Stimulated activated CD8-positive, alpha-beta memory T cell treated with anti-CD3 and anti-CD28 coated beads, Interleukin-12 subunit alpha, Interleukin-12 subunit beta, amount 100 ng/mL, for 24 hours (primary cell): ENCODE results near the gene TP53RK.

Experiments
- DNase-seq: peaks from one replicate; pipeline ENCODE4 v3.0.0-alpha.2; 2020; ENCODE audit errors: extremely low read depth

TP53RK gene

DNA sequence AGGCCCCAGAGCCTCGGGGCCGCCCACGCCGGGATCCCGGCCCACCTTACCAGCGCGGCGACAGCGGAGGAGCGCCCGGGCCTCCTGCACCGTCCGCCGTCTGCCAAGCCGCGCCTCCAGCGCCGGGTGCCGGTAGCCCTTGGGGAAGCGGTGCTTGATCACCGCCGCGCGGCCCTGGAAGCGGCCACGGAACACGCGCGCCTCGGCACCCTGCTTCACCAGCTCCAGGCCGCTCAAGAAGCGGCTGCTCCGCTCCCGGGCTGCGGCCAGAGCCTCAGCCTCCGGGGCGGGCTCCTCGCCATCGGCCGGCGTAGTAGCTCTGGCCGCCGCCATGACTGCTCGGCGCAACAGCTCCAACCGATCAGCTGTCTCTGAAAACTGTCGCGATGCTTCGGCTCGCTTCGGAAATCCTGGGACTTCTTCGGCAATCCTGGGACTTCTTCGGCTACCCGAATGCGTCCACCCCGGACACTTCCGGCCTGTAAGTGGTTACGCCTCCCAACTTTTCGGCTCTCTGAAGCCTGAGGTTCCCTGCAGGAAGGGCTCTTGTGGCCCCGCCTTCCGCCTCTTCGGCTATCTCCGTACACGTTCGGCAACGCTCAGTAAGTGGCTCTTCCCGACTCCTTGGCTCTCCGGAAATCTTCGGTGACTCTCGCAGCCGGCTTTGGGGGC is at the start of gene TP53RK:
TP53RK (minus strand) TSS at position 363 of the 672 bp plus-strand sequence; CDS start at position 333, 30 bp downstream.
- DNase-seq = peak; percentile 94

GRCh38 chr20:46735436-46735835 is 46.2 kb upstream of the TP53RK start:
- no peak for DNase-seq

- no peak for DNase-seq
Observed at GRCh38 chr20:46731770-46732169, 42.5 kb upstream of the TP53RK start.

DNA sequence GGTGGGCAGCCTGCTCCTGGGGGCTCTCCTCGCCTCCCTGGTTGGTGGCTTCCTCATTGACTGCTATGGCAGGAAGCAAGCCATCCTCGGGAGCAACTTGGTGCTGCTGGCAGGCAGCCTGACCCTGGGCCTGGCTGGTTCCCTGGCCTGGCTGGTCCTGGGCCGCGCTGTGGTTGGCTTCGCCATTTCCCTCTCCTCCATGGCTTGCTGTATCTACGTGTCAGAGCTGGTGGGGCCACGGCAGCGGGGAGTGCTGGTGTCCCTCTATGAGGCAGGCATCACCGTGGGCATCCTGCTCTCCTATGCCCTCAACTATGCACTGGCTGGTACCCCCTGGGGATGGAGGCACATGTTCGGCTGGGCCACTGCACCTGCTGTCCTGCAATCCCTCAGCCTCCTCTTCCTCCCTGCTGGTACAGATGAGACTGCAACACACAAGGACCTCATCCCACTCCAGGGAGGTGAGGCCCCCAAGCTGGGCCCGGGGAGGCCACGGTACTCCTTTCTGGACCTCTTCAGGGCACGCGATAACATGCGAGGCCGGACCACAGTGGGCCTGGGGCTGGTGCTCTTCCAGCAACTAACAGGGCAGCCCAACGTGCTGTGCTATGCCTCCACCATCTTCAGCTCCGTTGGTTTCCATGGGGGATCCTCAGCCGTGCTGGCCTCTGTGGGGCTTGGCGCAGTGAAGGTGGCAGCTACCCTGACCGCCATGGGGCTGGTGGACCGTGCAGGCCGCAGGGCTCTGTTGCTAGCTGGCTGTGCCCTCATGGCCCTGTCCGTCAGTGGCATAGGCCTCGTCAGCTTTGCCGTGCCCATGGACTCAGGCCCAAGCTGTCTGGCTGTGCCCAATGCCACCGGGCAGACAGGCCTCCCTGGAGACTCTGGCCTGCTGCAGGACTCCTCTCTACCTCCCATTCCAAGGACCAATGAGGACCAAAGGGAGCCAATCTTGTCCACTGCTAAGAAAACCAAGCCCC is 36.2 kb upstream of the TP53RK start:
- DNase-seq = no peak

- no peak for DNase-seq
Observed at GRCh38 chr20:46724343-46724959, 35.2 kb upstream of the TP53RK start.

DNA sequence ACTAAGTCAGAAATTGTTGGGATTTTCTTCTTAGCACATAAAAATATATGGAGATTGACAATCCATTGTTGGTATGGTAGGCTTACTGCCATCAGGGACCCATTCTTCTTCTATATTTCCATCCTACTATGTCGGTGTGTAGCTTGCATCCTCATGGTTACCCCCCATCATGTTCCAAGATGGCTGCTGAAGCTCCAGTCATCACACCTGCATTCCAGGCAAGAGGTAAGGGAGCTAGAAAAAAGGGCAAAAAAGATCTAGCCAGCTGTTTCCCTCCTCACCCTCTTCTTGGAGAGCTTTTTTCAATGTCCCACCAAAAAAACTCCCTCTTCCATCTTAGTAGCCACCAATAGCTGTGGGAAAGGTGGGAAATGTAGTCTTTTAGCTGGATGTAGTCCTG is 33.8 kb upstream of the TP53RK start:
- no peak for DNase-seq

GRCh38 chr20:46722450-46722849 is 33.2 kb upstream of the TP53RK start:
- no peak for DNase-seq

DNA sequence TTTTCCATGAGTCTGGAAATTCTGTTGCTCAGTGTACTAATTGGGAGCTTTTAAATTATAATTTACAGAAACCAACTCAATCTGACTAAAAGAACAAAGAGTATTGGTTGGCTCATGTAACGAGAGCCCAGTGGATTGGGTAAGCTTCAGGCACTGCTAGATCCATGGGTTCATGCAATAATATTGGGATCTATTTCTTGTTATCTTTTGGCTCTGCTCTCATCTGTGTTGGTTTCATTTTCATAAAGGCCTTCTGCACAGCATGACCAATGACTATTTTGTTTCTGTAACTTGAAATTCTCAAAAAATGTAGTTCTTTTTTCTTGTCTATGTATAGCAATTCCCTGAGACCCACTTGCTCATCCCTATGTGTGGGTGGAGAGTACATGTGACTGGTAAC is 32.2 kb upstream of the TP53RK start:
- DNase-seq = no peak

DNA sequence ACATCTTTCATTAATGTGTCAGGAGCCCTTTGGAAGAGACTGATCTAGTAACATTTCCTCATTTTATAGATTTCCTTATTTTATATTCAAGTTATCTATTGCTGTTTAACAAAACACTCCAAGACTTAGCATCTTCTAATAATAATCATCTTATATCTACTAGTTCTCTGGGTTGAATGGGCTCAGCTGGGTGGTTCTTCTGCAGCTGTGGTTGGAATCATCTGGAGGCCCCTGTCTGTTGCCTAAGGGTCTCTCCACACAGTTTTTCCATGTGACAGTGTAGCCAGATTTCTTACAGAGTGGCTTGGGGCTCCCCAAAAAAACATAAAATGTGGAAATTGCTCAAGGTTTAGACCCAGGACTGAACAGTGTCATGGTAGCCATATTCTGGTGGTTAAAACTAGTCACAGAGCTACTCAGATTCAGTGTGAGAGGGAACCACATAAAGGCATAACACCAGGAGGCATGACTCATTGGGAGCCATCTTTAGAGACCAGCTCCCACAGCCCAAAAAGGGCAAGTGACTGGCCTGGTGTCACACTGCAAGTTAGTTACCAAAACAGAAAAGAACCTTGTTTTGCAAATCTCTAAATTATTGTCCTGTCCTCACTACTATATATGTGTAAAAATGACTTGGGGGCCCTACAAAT is 31.7 kb upstream of the TP53RK start:
- no peak for DNase-seq

DNA sequence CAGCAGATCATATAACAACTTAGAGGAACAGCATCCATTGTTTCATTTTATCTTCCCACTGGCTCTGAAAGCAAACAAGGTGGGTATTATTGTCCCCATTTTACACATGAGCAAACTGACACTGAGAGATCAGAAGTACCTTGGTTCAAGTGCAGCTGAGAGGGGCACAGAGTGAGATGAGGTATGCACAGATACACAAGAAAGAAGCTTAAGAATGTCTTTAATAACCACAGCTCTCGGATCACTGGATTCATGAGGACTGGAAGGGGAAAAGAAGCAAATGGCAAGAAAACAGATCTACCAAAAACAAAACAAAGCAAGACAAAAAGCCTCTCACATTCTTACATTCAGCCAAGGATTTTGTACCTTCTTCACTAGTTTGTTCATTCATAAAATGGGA is 30.8 kb upstream of the TP53RK start:
- no peak for DNase-seq

DNA sequence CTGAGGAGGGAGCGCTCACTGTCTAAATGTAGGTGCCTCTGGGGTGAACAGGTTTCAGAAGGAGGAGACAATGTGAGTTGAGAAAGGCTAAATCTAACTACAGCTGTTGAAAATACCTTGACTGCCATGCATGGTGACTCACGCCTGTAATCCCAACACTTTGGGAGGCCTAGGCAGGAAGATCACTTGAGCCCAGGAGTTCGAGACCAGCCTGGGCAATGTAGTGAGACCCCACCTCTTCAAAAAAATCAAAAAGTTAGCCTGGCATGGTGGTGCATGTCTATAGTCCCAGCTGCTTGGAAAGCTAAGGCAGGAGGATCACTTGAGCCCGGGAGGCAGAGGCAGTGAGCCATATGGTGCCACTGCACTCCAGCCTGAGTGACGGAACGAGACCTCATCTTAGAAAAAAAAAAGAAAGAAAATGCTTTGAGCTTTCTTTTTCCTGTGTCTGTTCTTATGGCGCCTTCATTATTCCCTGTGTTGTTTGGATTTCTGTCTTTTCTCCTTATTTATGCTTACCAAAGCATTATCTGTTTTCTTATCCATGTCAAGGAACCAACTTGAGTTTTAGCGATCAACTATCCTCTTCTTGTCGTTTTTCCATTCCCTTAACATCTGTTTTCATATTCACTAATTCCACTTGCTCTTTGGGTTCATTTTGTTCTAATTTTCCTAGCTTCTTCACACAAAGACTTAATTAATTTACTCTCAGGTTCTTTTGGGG is 28.7 kb upstream of the TP53RK start:
- no peak for DNase-seq

DNA sequence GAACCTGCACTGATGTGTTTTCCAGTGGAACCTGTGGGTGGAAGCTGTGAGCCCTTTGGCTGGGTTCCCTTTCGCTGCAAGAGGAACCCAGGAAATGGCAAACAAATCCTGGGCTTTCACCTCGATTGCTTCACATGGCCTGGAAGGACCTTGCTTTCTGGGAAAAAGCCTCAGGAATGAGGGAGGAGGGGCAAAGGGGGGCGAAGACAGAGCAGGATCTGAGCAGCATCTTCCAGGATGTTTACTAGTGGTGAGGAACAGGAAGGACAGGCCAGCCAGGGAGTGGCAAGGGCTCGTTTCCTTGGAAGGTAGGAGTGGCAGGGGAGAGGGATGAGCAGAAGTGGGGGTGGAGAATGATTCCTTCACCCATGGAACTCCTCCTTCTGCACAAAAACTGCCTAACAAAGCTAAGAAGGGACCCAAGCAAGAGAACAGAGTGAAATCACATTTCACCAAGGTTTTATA is 26.1 kb upstream of the TP53RK start:
- no peak for DNase-seq

- DNase-seq = no peak
Observed at GRCh38 chr20:46713957-46714834, 25.0 kb upstream of the TP53RK start.

DNA sequence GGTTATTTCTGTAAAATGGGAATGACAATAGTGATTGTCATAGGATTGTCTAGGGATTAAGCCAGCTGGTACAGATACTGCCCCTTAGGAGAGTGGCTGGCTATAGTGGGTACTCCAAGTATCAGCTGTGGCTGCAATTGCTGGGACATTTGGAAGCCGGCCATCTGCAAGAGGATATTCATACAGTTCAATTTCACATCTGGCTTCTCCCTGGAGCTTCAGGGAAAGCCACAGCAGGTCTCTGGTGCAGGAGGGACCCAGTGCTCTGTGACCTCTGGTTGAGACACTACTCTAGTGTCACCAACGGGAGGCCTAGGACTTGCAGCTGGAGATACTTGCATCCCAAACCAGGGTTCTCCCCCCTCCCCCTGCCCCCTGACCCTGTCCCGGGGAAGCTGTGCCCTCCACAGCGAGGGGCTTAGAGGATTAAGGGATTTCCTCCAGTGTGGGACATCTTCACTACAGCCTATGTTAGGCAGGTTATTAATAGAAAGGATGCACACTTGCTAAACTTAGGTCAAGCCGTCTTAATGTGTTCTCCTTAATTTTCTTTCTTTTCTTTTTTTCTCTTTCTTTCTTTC is 22.9 kb upstream of the TP53RK start:
- DNase-seq = no peak

DNA sequence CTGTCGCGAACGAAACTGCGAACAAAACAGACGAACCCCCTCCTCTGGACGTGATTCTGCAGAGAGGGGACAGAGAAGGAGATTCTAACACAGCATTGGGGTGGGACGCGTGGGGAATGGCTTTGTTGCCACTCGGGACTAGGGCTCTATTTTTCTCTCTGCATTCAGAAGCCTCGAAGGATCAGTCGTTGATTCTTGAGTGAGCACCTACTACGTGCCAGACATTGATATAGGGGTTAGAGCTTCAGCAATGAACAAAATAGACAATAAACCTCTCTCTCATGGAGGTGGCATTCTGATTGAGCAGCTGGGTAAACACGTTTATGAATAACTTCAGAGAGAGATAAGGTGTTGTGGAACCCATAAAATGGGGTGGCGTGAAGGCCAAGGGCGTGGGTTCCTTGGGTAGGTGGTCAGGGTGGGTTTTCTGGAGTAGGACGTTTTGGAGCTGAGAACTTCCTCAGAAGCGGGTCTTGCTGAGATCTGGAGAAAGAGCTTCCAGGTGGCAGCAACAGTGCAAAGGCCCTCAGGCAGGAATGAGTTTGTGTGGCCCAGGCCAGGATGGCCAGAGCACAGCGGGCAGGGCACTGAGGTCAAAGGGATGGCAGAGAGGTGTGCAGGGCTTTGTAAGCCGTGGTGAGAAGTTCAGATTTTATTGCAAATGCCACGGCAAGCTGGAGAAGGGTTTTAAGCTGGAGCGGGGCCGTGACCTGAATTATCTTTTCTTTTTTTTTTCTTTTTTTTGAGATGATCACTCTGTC is 21.1 kb upstream of the TP53RK start:
- no peak for DNase-seq

DNA sequence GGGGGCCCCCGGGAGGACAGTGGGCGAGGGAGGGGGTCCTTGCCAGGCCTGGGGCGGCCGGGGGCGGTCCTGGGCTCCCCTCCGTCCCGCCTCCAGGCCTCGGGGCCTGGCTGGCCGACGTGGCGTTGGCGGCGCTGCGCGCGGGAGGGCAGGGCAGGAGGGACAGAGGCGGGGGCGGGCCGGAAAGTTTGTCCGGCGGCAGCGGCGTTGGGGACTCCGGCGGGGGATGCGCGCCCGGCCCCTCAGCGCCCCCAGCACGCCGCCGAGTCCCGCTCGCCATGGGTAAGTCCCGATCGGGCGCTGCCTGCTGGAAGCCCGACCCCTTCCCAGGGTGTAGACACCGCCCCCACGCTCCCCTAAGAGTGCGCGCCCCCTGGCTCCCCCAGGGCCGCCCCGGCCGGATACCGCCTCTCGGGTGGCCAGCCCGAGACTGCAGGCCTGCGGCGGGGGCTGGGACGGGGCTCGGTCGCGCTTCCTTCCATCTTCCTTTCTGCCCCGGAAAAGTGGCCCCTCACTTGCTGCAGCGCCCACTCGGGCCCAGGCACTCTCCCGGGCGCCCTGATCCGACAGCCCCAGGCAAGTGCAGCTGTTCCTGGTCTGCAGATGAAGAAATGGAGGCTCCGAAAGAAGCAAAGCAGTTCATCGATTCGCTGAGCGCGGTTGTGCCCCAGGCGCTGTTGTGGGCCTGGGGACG is 20.4 kb upstream of the TP53RK start, which contains the start of gene SLC2A10:
SLC2A10 (plus strand) TSS at position 191 of the 694 bp plus-strand sequence; CDS start at position 279, 88 bp downstream.
- DNase-seq = no peak

GRCh38 chr20:46709055-46709458 is 19.8 kb upstream of the TP53RK start:
- DNase-seq = no peak

GRCh38 chr20:46708172-46708860 is 19.1 kb upstream of the TP53RK start:
- no peak for DNase-seq
